ENCODE results near the gene RPS23.

RPS23 gene

DNA sequence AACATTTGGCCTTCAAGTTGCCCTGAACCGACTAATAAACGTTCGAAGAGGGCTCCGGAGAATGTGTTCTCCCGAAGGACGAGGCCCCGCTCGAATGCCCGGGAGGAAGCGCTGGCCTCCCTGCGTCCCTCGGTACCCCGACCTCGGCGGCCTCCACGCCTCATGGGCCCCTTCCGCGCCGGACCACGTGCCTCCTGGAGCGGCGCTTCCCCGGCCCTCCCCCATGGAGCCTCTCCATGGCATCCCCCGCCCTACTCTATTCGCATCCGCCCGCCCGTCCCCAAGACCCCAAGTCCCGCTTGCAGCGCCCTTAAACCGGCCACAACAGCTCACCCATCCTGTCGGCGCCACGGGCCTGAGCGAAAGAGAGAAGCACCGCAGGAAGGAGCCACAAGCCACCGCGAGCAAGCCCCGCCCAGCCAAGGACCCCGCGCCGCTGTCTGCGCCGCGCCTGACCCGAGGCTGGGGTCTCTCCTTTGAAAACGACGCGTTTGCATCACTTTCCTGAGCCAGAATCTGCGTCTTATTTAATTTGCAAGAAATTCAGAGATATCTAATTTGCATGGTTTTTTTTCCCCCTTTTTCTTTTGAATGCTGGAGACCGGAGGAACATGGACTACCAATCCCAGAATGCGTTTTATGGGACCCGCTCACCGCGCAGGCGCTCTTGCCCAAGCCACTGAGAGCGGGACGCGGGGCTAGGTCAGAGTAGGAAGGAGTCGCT lies at the start of gene RPS23:
Gene RPS23 (minus strand): TSS at position 368 of the 724 bp plus-strand sequence. CDS start 31 bp downstream, at position 337.
- DNase-seq, result peak; percentile 86 to 90

DNA sequence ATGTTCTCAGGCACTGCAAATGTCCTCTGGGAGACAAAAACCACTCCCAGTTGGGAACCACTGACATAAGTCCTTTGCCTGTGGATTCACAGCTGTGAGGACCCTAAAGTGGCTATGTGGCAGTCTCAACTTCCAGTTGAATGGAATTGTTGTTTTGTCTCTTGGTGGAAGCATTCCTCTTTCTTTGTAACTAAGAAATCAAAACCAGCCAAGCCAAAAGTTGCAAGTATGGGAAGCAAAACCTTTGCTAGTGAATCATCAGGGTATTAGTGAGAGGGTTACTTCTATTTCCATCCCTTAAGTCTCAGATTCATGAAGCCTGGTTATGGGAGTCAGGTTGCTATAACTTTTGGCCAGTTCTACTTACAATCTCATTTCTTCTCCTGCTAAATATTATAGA lies 49.8 kb upstream of the RPS23 start:
- no peak for DNase-seq

DNA sequence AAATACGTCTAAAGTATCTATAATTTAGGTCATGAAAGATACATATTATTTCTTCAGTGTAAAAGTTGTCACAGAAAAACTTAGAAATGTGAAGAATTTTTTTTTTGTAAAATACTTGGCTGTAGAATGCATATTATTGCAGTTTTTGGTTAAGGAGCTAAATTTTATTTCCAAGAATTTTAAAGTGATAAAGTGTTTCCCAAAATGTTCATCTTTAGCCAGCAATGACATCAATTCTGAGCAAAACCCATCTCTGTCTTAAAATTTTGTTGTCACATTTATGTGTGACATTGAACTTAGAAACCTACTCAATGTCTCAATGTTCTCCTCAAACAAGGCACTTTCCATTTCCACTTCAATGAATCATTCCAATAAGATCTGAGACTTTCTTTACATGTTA lies 47.8 kb upstream of the RPS23 start:
- DNase-seq, result no peak

DNA sequence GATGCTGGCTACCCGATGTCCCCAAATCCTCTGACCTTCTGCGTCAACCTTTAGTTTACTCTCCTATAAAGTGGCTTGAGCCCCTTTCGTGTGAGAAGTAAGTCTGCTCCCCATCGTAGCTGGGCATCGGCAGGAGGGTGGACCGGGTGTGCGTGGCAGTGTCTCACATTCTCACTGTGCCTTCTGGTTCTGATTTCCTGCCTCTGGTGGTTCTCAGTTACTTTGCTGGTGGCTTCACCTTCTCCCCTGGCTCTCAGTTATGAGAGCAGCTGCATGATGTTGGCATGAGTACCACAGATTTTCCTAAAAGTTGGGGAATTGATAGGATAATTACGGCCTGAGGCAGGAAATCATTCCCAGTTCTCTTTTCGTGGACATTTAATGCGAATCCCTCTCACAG lies 47.0 kb upstream of the RPS23 start:
- DNase-seq, result no peak

DNA sequence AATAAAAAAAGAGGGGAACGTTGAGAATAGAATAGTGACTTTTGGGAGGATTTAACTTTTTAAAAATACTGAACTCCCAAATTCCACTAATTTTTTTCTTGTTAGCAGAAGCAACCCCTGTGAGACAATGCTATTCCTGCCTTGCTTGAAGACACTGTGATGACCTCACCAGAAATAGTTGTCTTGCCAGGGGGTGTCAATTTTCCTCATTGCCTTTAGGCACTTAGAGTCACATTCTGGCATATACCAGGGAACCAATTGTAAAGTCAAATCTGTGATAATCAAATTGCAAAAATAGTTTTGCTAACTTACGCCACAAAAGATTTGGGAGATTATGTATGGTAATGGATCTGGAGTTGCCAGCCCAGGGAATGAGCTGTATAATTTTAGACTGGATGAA lies 42.8 kb upstream of the RPS23 start:
- DNase-seq, result no peak

DNA sequence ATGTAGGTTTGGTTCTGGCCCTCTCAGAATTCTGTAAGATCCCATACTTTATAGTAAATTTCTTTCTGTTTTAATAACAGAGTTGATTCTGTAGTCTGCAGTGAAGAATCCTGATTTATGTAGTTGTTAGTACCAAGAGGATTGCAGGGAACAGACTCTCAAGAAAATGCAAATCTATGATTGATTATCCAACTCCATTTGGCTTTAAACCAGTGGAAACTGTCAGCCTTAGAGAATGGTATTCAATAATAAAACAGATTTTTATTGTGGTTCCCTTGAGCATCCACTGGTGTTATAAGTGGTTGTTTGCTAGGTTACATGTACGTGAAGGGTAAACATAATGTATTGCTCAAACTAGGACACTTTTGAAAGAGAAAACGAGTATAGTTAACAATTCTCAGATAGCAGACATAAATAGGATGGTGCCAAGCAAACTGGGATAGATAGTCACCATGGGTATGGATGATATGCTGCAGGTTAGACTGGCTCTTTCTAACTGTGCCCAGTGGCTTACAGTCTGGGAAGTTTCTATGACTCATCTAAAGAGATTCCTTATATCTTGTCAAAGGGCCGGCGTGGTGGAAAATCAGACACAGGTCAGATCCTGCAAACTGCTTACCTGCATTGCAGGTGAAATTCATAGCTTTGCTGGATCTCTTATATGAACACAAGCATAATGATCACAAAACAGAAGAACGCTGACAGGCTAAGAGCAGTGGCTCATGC lies 41.7 kb upstream of the RPS23 start:
- DNase-seq, result no peak

DNA sequence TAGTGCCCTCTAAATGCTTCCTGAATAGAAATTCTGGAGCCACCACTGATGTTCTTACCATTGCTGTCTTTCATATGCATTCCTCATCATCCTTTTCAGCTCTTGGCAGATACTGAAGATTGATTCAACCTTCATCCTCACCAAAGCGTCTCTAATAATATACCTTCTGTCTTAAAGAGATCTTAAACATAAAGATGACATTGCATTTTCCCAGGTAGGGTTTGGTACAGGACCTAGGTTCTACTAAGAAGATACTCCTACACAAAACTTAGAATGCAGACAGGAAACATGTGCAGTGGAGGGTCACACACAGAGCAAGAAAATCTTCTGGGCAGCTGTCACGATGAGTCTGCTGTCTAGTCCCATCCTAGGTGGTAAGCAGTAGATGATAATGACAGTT lies 41.0 kb upstream of the RPS23 start:
- no peak for DNase-seq

DNA sequence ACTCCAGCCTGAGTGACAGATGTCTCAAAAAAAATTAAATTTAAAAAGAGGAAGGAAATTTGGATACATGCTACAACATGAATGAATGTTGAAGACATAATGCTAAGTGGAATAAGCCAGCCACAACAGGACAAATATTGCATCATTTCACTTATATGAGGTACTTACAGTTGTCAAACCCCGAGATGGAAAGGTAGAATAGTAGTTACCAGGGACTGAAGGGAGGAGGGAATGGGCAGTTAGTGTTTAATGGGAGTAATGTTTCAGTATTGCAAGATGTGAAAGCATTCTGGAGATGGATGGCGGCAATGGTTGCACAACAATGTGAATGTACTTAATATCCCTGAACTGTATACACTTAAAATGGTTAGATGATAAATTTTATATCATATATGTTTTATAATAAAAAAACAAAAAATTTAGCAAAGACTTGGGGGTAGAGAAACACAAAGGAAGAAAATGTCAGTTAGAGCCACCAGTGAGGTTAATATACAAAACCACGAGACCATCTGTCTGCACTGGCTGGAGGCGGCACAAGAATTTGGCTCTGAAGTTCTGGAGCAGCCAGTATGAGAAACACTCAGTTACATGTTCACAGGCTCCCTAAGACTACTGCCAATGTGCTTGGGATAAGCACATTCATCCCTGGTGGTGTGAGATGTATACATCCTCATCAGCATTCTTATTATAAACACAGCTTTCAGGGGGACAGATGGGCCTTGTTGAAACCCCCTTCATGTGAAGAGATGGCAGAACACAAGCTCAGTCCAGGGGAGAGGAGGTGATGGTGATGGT lies 37.0 kb upstream of the RPS23 start:
- peak; percentile 31 to 62 for DNase-seq

DNA sequence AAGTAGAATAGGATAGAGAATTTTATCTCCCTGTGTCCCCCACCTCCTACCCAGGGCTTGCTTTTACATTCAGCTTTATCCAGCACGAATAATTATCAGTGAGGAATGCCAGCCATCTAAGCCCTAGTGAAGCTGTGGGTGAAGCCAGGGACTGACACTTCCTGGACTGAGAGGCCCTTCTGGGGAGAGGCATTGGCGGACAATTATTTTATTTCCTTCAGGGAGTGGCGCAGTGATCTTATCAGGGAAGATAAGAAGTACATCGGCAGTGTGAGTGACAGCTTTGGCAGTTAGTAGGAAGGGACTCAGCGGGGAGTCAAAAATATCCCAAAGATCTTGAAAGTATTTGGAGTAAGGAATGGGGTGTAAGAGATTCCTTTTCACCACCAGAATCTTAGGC lies 34.9 kb upstream of the RPS23 start:
- DNase-seq, result no peak

DNA sequence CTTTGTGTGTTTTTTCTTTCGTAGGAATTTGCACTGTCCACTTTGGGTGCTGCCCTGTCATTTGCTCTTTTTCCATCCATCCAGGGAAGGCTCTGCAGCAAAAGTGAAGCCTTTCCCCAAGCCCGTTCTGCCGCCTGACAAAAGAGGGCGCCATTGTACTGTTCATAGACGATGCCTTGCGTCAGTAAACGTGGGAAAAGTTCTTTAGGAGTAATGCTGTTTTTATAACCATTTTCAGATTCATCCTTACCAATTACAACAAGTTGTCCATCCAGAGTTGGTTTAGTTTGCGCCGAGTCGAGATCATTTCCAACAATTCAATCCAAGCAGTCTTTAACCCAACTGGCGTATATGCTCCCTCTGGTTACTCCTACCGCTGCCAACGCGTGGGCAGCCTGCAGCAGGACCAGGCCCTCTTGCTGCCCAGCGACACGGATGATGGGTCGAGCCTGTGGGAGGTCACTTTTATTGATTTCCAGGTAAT lies 34.3 kb upstream of the RPS23 start:
- peak; percentile 57 to 69 for DNase-seq

DNA sequence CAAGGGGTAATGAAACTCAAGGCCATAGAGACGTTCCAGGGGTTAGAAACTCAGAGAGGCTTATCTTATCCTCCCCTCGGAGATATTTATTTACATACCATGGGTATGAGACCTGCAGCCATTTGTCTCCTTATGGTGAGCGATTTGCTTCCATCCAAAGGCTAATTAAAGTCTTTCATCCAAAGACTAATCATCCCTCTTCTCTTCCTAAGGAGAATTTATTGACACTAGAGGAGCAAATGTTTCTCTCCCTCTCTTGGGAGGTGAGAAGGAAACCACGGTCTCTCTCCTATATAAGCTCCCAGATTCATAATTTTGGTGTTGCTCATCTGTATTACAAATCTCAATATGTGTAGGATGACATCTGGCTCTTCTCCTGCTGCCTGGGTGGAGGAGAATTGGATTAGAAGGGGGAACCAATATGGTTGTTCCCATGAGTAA lies 31.0 kb upstream of the RPS23 start:
- DNase-seq, result no peak

DNA sequence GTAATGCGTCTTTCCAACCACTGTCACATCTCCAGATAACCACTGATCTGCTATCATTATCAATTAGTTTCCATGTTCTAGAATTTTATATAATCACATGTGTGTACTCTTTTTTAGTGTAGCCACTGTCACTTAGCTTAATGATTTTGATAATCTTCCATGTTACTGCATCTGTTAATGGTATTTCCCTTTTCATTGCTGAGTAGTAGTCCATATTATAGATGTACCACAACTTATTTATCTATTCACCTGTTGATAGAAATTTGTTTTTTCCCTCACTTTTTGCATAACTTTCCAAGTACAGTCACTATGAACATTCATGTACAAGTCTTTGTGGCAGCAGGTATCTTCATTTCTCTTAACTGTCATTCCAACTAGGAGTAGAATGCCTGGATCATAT lies 30.3 kb upstream of the RPS23 start:
- DNase-seq, result no peak

DNA sequence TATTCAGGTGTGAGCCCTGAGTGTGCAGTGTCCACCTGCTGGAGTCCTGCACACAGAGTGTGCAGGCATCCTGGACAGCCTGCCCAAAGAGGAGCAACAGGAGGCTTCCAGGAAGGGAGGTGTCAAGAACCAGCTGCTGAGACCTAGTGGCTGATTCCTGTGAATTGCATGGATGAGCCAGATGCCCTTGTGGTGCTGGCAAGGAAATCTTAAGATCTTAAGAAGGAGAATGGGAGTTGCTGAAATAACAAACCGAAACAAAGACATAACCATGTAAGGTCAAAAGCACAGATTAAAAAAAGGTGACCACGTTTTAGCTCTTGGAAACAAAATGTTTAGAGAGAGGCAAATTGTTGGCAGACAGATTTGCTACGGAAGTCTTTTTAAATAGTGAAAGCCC lies 29.3 kb upstream of the RPS23 start:
- no peak for DNase-seq

DNA sequence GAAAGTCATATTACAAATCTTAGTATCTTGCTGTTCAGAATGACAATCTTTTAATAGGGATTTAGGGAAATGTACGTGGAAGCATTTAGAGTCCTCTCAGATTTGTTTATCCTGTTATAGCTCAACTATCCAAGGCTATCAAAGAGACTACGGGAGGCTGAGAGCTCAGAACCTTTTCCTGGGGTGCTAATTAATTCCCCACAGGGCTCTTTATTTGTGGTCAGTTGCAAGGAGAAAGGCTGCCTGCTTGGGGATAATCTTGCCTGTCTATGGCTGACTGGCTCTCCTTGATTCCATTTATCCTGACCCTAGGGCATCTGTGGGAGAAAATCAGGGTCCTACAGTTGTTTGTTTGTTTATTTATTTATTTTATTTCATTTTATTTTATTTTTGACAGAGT lies 28.0 kb upstream of the RPS23 start:
- no peak for DNase-seq

DNA sequence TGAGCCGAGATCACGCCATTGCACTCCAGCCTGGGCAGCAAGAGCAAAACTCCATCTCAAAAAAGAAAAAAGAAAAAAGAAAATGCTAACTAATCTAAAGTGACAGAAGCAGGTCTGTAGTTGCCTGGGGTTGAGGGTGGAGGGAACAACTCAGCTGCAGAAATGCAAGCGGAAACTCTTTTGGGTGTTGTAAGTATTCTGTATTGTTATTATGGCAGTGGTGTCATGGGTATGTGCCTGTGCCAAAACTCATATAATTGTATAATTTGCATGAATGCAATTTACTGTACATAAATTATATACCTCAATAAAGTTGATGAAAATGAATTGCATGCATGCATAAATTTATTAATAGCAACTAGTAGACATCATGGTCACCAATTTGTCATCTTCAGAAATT lies 23.0 kb upstream of the RPS23 start:
- DNase-seq, result no peak

DNA sequence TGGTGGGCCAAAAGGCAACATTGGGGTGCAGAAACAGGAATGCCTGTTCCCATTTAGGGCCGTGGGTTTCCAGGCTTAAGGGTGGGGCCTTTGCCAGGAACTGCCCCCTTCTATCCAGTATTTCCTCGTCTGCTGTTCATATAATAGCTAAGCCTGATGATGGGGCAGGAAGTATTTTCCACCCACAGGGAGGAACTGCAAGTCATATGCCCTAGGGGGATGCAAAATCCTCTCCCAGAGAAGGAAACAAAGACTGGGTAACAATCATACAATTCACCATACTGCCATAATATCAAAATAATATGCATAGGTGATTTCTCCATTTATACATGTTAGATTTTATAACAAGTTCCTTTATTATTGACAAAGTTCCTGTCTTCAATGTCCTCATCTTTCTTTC lies 20.5 kb upstream of the RPS23 start:
- DNase-seq, result peak; percentile 18 to 23

DNA sequence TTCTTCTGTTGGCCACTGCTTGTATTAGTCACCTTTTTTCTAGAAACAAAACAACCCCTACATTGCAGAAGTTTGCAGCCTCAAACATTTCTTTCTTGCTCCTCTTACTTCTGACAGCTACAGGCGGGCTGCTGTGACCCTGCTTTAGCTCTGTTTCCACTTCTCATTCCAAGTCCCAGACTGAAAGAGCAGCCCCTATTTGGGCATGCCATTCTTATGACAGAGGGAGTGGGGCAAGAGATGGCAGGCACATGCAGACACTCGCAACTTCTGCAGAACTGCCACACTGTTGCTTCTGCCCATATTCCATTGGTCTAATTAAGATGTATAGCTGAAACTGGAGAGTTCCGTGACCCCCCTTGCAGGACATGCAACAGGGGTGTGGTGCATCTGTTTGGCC lies 19.6 kb upstream of the RPS23 start:
- no peak for DNase-seq

DNA sequence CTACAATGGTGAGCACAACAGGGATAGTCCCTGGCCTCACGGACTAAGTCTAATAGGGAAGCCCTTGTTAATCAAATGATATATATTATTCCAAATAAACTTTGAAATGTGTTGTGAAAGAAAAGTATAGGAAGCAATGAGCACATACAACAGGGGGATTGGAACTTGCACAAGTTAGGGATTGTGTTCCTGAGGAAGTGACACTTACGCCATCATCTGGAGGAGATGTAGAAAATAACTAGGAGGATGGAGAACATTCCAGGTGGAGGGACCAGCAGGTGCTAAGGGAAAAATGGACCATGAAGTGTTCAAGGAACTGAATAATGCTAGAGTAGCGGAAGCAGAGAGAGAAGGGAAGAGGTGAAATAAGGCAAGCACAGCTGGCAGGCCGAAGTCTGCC lies 18.8 kb upstream of the RPS23 start:
- no peak for DNase-seq

DNA sequence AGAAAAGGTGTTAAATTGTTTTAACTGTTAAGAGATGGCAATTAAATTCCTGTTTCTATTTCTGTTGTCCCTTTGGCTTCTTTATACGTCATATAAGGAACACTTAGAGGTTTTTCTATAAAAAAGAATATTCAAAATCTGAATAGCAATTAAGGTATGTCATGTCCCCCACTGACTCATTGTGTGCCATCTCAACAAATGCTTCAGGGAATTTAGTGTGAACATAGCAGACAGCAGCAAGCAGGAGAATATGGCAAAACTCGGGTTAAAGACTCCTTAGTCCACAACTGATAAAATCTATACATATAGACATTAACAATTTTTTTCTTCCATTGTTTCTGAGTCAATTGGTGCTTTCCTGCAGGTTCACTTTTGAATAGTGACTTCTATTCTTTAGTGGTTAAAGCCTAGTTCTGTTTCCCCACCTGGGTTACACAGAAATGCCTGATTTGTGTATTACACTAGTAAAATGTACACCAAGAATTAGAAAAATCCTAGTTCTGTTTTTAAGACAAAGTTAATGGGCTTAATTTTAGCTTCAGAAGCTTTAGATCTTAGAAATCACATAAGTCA lies 17.9 kb upstream of the RPS23 start:
- no peak for DNase-seq

DNA sequence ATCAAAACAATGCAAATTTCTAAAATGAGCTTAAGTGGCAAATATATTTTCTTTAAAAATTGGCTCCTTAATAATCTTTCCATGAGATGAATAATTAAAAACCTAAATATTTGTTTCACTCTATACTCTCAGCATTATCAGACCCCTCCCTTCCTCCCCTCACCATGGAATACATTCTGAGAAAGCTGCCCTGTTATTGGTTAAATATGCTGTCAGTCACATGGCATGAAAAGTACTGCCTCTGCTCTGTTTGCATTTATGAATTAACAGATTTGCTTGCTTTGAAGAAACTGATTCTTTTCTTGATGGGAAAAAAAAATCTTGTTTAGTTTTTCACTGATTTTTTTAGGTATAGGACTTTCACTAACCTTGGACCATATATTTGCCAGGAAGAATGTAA lies 17.0 kb upstream of the RPS23 start:
- no peak for DNase-seq

DNA sequence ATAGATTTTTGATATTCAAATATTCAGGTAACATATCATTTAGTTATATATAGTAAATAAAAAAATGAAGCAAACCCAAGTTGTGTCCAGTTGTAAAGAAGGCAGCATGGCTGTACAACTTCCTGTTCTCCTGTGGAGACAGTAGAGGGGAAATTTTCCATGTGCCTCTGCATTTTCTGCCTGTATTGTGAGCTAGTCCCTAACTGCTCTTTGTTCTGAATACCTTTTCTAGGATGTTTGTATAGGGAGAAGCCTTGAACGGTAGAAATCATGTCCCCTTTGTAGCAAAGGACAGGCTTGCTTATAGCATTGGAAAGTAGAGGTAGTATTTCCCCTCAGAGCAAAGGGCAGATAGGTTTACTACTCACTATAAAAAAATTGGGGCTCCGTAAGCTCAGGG lies 13.3 kb upstream of the RPS23 start:
- no peak for DNase-seq

DNA sequence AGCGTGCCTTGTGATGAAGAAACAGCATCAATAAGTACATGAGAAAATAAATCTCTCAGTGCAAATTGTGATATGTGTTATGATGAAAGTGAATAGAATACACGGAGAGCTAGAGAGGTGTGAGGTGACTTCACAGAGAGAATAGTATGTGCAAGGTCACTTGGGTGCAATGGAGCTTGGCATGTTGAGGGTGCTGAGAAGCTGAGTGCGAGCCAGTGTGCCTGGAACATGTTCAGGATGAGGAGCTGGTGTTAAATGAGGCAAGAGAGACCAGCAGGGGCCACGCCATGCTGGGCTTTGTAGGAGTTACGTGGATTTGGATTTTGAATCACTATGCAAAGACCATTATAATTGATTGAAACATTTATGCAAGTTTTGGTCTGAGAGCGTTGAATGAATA lies 12.8 kb upstream of the RPS23 start:
- no peak for DNase-seq

DNA sequence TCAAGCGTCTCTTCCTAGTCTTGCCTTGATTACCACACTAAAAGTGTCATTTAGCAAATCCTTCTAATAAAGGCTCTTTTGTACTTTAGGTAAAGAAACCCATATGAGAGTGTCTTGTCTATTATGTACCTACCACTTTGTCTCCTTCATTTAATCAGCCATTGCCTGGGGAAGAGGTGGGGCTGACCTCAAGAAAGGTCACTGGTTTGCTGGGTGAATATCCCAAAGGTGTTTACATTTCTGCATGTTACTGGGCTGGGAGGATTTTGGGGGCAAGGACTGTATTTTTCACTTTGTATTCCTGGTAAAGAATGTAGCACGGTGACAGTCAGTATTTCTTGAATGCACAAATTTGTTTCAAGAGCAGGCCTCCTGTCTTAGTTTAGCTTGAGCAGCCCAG lies 11.9 kb upstream of the RPS23 start:
- no peak for DNase-seq
